WTC11 (cell line): ENCODE results near the gene EDEM2. TPM values are rescaled to one million over a fixed set of nuclear protein-coding genes. Genes with fewer than 3 reads are reported as not detected.

Source experiments
- ATAC-seq: fragments of 200-7000 bp; cut with Tn5 transposase; 2 replicates; pipeline ENCODE4 v1.10.0; 2021; ENCODE audit warnings: mild to moderate bottlenecking, moderate library complexity
- CTCF ChIA-PET: fragments of 300-600 bp; sonication (Branson Sonifier 250); formaldehyde crosslinking; loops from one replicate; lab custom pipeline; 2021; ENCODE audit warnings: antibody characterized with exemption; lab: Charles Lee
- POLR2A ChIA-PET: fragments of 350-600 bp; sonication (Branson Sonifier 250); formaldehyde crosslinking; loops from one replicate; lab custom pipeline; 2021; ENCODE audit warnings: antibody characterized with exemption; lab: Charles Lee
- DNase-seq: peaks from one replicate; pipeline ENCODE4 v3.0.0; 2021; ENCODE audit warnings: low spot score
- H3K27ac Mint-ChIP-seq: 2 replicates; pipeline ENCODE4 v1.8.0; 2021; ENCODE audit warnings: mixed read lengths
- H3K27me3 Mint-ChIP-seq: 2 replicates; pipeline ENCODE4 v1.8.0; 2021; ENCODE audit warnings: low read depth, mild to moderate bottlenecking, moderate library complexity, mixed read lengths
- H3K36me3 Mint-ChIP-seq: 2 replicates; pipeline ENCODE4 v1.8.0; 2021; ENCODE audit warnings: mixed read lengths
- H3K4me1 Mint-ChIP-seq: 2 replicates; pipeline ENCODE4 v1.8.0; 2022; ENCODE audit warnings: mixed read lengths
- H3K4me3 Mint-ChIP-seq: 2 replicates; pipeline ENCODE4 v1.8.0; 2021; ENCODE audit warnings: mild to moderate bottlenecking, moderate library complexity, mixed read lengths
- H3K9me3 Mint-ChIP-seq: 2 replicates; pipeline ENCODE4 v1.8.0; 2021; ENCODE audit warnings: mixed read lengths
- ATF1 ChIP-seq: sonication (generic); formaldehyde crosslinking; IDR thresholded peaks from 2 replicates; pipeline ENCODE4 v1.8.1; 2023; ENCODE audit warnings: mild to moderate bottlenecking, moderate library complexity, missing genetic modification reagents
- E2F4 ChIP-seq: sonication (generic); formaldehyde crosslinking; IDR thresholded peaks from 2 replicates; pipeline ENCODE4 v1.8.1; 2022; ENCODE audit warnings: low read depth, mild to moderate bottlenecking, moderate library complexity, missing genetic modification reagents, borderline replicate concordance
- ETV6 ChIP-seq: sonication (generic); formaldehyde crosslinking; IDR thresholded peaks from 2 replicates; pipeline ENCODE4 v1.8.1; 2022; ENCODE audit warnings: mild to moderate bottlenecking, missing genetic modification reagents
- GABPB1 ChIP-seq: sonication (generic); formaldehyde crosslinking; IDR thresholded peaks from 2 replicates; pipeline ENCODE4 v1.8.1; 2023; ENCODE audit warnings: mild to moderate bottlenecking, missing genetic modification reagents
- IRF2 ChIP-seq: sonication (generic); formaldehyde crosslinking; IDR thresholded peaks from 2 replicates; pipeline ENCODE4 v1.8.0; 2022; ENCODE audit warnings: low read depth, missing genetic modification reagents, borderline replicate concordance
- JAZF1 ChIP-seq: fragments of 250-450 bp; sonication (Bioruptor Pico); IDR thresholded peaks from 2 replicates; pipeline ENCODE4 v1.9.0; 2021; ENCODE audit warnings: moderate library complexity, mild to moderate bottlenecking, inconsistent platforms
- JUN ChIP-seq: sonication (generic); formaldehyde crosslinking; IDR thresholded peaks from 2 replicates; pipeline ENCODE4 v1.8.0; 2023; ENCODE audit warnings: mild to moderate bottlenecking, missing genetic modification reagents
- NFE2L1 ChIP-seq: sonication (generic); formaldehyde crosslinking; IDR thresholded peaks from 2 replicates; pipeline ENCODE4 v1.8.1; 2023; ENCODE audit warnings: missing genetic modification reagents
- RORB ChIP-seq: fragments of 250-450 bp; sonication (Bioruptor Pico); IDR thresholded peaks from 2 replicates; pipeline ENCODE4 v1.9.0; 2021; ENCODE audit warnings: mild to moderate bottlenecking
- SMAD3 ChIP-seq: sonication (generic); formaldehyde crosslinking; IDR thresholded peaks from 2 replicates; pipeline ENCODE4 v1.8.0; 2022; ENCODE audit warnings: missing genetic modification reagents, mild to moderate bottlenecking, borderline replicate concordance
- SMAD4 ChIP-seq: sonication (generic); formaldehyde crosslinking; IDR thresholded peaks from 2 replicates; pipeline ENCODE4 v1.8.0; 2022; ENCODE audit warnings: mild to moderate bottlenecking, missing genetic modification reagents
- TP53 ChIP-seq: sonication (generic); formaldehyde crosslinking; IDR thresholded peaks from 2 replicates; pipeline ENCODE4 v1.8.1; 2023; ENCODE audit warnings: mild to moderate bottlenecking, missing genetic modification reagents
- ZMAT4 ChIP-seq: fragments of 250-450 bp; sonication (Bioruptor Pico); IDR thresholded peaks from 2 replicates; pipeline ENCODE4 v1.9.0; 2021; ENCODE audit warnings: mild to moderate bottlenecking
- ZNF121 ChIP-seq: sonication (generic); formaldehyde crosslinking; IDR thresholded peaks from 2 replicates; pipeline ENCODE4 v1.8.0; 2023; ENCODE audit warnings: missing genetic modification reagents
- ZNF219 ChIP-seq: sonication (generic); formaldehyde crosslinking; IDR thresholded peaks from 2 replicates; pipeline ENCODE4 v1.8.0; 2023; ENCODE audit warnings: missing genetic modification reagents, mild to moderate bottlenecking, borderline replicate concordance
- ZNF232 ChIP-seq: sonication (generic); formaldehyde crosslinking; IDR thresholded peaks from 2 replicates; pipeline ENCODE4 v1.8.0; 2022; ENCODE audit warnings: mild to moderate bottlenecking, missing genetic modification reagents
- ZNF317 ChIP-seq: sonication (generic); formaldehyde crosslinking; IDR thresholded peaks from 2 replicates; pipeline ENCODE4 v1.8.1; 2023; ENCODE audit warnings: low read depth, mild to moderate bottlenecking, moderate library complexity, missing genetic modification reagents, borderline replicate concordance
- ZNF396 ChIP-seq: fragments of 250-450 bp; sonication (Bioruptor Pico); IDR thresholded peaks from 2 replicates; pipeline ENCODE4 v1.8.0; 2021; ENCODE audit warnings: mild to moderate bottlenecking, moderate library complexity, borderline replicate concordance
- ZNF416 ChIP-seq: fragments of 250-450 bp; sonication (Bioruptor Pico); IDR thresholded peaks from 2 replicates; pipeline ENCODE4 v1.9.0; 2021; ENCODE audit warnings: mild to moderate bottlenecking, inconsistent platforms
- total RNA-seq: library from RNA; stranded (reverse); gene quantifications from 3 replicates; pipeline ENCODE4 v1.2.3, GENCODE V29; 2021
- TF ChIP-seq, protein P1 (sequence below): sonication (generic); formaldehyde crosslinking; IDR thresholded peaks from 2 replicates; pipeline ENCODE4 v1.8.0; 2023; ENCODE audit warnings: missing genetic modification reagents, mild to moderate bottlenecking, borderline replicate concordance
- TF ChIP-seq, protein P2 (sequence below): fragments of 200-600 bp; IDR thresholded peaks from 2 replicates; pipeline ENCODE4 v1.8.0; 2022; ENCODE audit warnings: antibody characterized with exemption

EDEM2 gene
- total RNA-seq, 1 experiment from 2014 or later: 22.7 TPM

- Mint-ChIP-seq H3K4me3 (no peak overlapping the region), H3K27me3 (no peaks in the 10 kb centered on the region; the same call in 1 of the 2 replicates), H3K27ac (no peak overlapping the region), H3K36me3 (peaks cover 7% of the 10 kb centered on the region; the same call in 1 of the 2 replicates), H3K4me1 (no peaks in the 10 kb centered on the region), H3K9me3 (peaks cover 9% of the 10 kb centered on the region)
- ATAC-seq (no peak), DNase-seq (no peak)
- POLR2A ChIA-PET: no interaction called here
- CTCF ChIA-PET: no interaction called here
- TF ChIP-seq, protein P1, sequence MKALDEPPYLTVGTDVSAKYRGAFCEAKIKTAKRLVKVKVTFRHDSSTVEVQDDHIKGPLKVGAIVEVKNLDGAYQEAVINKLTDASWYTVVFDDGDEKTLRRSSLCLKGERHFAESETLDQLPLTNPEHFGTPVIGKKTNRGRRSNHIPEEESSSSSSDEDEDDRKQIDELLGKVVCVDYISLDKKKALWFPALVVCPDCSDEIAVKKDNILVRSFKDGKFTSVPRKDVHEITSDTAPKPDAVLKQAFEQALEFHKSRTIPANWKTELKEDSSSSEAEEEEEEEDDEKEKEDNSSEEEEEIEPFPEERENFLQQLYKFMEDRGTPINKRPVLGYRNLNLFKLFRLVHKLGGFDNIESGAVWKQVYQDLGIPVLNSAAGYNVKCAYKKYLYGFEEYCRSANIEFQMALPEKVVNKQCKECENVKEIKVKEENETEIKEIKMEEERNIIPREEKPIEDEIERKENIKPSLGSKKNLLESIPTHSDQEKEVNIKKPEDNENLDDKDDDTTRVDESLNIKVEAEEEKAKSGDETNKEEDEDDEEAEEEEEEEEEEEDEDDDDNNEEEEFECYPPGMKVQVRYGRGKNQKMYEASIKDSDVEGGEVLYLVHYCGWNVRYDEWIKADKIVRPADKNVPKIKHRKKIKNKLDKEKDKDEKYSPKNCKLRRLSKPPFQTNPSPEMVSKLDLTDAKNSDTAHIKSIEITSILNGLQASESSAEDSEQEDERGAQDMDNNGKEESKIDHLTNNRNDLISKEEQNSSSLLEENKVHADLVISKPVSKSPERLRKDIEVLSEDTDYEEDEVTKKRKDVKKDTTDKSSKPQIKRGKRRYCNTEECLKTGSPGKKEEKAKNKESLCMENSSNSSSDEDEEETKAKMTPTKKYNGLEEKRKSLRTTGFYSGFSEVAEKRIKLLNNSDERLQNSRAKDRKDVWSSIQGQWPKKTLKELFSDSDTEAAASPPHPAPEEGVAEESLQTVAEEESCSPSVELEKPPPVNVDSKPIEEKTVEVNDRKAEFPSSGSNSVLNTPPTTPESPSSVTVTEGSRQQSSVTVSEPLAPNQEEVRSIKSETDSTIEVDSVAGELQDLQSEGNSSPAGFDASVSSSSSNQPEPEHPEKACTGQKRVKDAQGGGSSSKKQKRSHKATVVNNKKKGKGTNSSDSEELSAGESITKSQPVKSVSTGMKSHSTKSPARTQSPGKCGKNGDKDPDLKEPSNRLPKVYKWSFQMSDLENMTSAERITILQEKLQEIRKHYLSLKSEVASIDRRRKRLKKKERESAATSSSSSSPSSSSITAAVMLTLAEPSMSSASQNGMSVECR (CRISPR knock-in tag): no peak
- TF ChIP-seq E2F4 (CRISPR knock-in tag): no peak
- TF ChIP-seq ZNF416 (CRISPR knock-in tag): no peak
- TF ChIP-seq ETV6 (CRISPR knock-in tag): no peak
- TF ChIP-seq SMAD4 (CRISPR knock-in tag): no peak
- no peak for TF ChIP-seq TP53 (CRISPR knock-in tag)
- TF ChIP-seq JUN (CRISPR knock-in tag): no peak
- TF ChIP-seq IRF2 (CRISPR knock-in tag): no peak
- TF ChIP-seq GABPB1 (CRISPR knock-in tag): no peak
- TF ChIP-seq JAZF1: no peak
- TF ChIP-seq ZNF396 (CRISPR knock-in tag): no peak
- no peak for TF ChIP-seq ZNF121
- TF ChIP-seq SMAD3 (CRISPR knock-in tag): no peak
- TF ChIP-seq ZNF219 (CRISPR knock-in tag): no peak
- TF ChIP-seq ZMAT4 (CRISPR knock-in tag): no peak
- TF ChIP-seq, protein P2, sequence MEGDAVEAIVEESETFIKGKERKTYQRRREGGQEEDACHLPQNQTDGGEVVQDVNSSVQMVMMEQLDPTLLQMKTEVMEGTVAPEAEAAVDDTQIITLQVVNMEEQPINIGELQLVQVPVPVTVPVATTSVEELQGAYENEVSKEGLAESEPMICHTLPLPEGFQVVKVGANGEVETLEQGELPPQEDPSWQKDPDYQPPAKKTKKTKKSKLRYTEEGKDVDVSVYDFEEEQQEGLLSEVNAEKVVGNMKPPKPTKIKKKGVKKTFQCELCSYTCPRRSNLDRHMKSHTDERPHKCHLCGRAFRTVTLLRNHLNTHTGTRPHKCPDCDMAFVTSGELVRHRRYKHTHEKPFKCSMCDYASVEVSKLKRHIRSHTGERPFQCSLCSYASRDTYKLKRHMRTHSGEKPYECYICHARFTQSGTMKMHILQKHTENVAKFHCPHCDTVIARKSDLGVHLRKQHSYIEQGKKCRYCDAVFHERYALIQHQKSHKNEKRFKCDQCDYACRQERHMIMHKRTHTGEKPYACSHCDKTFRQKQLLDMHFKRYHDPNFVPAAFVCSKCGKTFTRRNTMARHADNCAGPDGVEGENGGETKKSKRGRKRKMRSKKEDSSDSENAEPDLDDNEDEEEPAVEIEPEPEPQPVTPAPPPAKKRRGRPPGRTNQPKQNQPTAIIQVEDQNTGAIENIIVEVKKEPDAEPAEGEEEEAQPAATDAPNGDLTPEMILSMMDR: no peak
- TF ChIP-seq ZNF232: no peak
- TF ChIP-seq ATF1 (CRISPR knock-in tag): no peak
- no peak for TF ChIP-seq ZNF317 (CRISPR knock-in tag)
- TF ChIP-seq NFE2L1 (CRISPR knock-in tag): no peak
Measured at GRCh38 chr20:35156978-35157377, 9.8 kb upstream of the EDEM2 start.

DNA sequence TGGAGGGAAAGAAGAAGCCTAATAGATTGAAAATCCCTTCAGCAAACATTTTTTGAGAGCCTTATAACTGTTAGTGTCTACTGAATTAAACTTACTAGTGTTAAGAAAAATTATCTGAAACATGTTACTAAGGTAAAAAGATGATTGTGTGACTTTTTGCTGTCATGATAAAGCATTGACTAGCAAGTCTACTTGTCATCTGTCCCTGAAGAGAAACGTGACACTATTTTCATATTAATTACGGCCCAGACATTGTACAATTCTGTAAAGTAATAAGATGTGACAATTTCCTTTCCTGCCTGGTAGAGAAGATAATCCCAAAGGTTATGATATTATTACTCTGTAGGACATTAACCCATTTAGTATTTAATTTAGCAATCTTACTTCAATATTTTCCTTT, 8.8 kb upstream of the EDEM2 start:
- Mint-ChIP-seq H3K36me3 (peaks cover 7% of the 10 kb centered on the region; the same call in 1 of the 2 replicates), H3K27me3 (no peaks in the 10 kb centered on the region; the same call in 1 of the 2 replicates)
- POLR2A ChIA-PET: no interaction called here
- no peak for TF ChIP-seq RORB
- TF ChIP-seq, all 79 proteins: peak for 0
- H3K27ac Mint-ChIP-seq: no peak overlapping the region
- ATAC-seq (no peak), DNase-seq (no peak)
- CTCF ChIA-PET: no interaction called here
- H3K9me3 Mint-ChIP-seq: peaks cover 9% of the 10 kb centered on the region
- no peak overlapping the region for H3K4me3 Mint-ChIP-seq
- no peaks in the 10 kb centered on the region for H3K4me1 Mint-ChIP-seq
